Activated T-cell treated with anti-CD3 and anti-CD28 coated beads, Interleukin-2, amount 50 U/mL, for 48 hours (primary cell): Measurements from ENCODE around the gene PRKAR1B.

ENCODE experiments used
- DNase-seq, 2 experiments: peaks; one replicate each; pipeline ENCODE4 v3.0.0-alpha.2; 2020

Gene PRKAR1B

GRCh38 chr7:721619-722248 lies 5.3 kb downstream of the PRKAR1B start:
- DNase-seq = no peak

- peak in 1 of 2 experiments; percentile 7 for DNase-seq
Observed at GRCh38 chr7:716636-717035, 10.4 kb downstream of the PRKAR1B start.

- peak in 1 of 2 experiments; percentile 11 for DNase-seq
Observed at GRCh38 chr7:716222-716621, 10.9 kb downstream of the PRKAR1B start.

GRCh38 chr7:714251-714671 lies 12.8 kb downstream of the PRKAR1B start:
- no peak for DNase-seq

- DNase-seq = no peak
Observed at GRCh38 chr7:713488-714230, 13.4 kb downstream of the PRKAR1B start.

- no peak for DNase-seq
Observed at GRCh38 chr7:713139-713457, 14.0 kb downstream of the PRKAR1B start.

- DNase-seq = no peak
Observed at GRCh38 chr7:712381-713138, 14.5 kb downstream of the PRKAR1B start.

- DNase-seq = no peak
Observed at GRCh38 chr7:711922-712380, 15.1 kb downstream of the PRKAR1B start.

GRCh38 chr7:711093-711921 lies 15.8 kb downstream of the PRKAR1B start:
- DNase-seq = no peak

GRCh38 chr7:710161-710560 lies 16.9 kb downstream of the PRKAR1B start:
- no peak for DNase-seq

- no peak for DNase-seq
Observed at GRCh38 chr7:707296-708000, 19.6 kb downstream of the PRKAR1B start.

- DNase-seq = no peak
Observed at GRCh38 chr7:706721-707120, 20.4 kb downstream of the PRKAR1B start.

- DNase-seq = no peak
Observed at GRCh38 chr7:703049-703448, 24.0 kb downstream of the PRKAR1B start.

GRCh38 chr7:701086-701671 lies 25.9 kb downstream of the PRKAR1B start:
- no peak for DNase-seq

- no peak for DNase-seq
Observed at GRCh38 chr7:699476-700170, 27.5 kb downstream of the PRKAR1B start.

GRCh38 chr7:698515-699475 lies 28.3 kb downstream of the PRKAR1B start:
- no peak for DNase-seq

- no peak for DNase-seq
Observed at GRCh38 chr7:696812-697551, 30.1 kb downstream of the PRKAR1B start.

GRCh38 chr7:696426-696811 lies 30.7 kb downstream of the PRKAR1B start:
- DNase-seq = no peak

GRCh38 chr7:693280-693679 lies 33.8 kb downstream of the PRKAR1B start:
- no peak for DNase-seq
